MM.1S (cell line): ENCODE results near the gene FHIT.

ENCODE experiments used
- EZH2 ChIP-seq: fragments of 300-600 bp; sonication (generic); optimal IDR thresholded peaks from 2 replicates; pipeline ENCODE3; 2017; ENCODE audit warnings: low read depth, mild to moderate bottlenecking, antibody characterized with exemption, low read length, mixed read lengths
- EZH2phosphoT487 ChIP-seq: fragments of 300-600 bp; sonication (generic); IDR thresholded peaks from 2 replicates; pipeline ENCODE4 v1.6.1; 2018; ENCODE audit warnings: antibody characterized with exemption, low read length
- TF ChIP-seq, protein P1 (sequence below): fragments of 300-600 bp; sonication (generic); IDR thresholded peaks from 2 replicates; pipeline ENCODE4 v1.5.1; 2016; ENCODE audit warnings: antibody characterized with exemption, low read length, mixed read lengths

DNA sequence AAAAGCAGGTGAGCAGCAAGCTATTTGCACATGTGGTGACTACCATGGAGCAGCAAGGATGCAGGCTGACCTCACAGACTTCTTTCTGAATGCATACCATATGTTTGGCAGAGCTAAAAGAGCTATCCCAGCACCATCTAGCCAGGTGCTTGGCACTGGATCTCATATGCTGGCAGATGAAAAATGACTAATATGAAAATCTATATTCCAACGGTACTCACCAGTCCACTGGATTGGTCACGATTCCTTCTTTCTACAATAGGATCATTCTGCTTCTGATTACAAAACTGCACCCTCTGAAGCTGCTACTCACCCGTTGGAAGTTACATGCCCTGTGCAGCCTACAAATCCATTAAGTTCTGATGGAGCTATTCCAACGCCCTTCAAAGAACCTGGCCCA lies 1487.1 kb downstream of the FHIT start:
- TF ChIP-seq, protein P1, sequence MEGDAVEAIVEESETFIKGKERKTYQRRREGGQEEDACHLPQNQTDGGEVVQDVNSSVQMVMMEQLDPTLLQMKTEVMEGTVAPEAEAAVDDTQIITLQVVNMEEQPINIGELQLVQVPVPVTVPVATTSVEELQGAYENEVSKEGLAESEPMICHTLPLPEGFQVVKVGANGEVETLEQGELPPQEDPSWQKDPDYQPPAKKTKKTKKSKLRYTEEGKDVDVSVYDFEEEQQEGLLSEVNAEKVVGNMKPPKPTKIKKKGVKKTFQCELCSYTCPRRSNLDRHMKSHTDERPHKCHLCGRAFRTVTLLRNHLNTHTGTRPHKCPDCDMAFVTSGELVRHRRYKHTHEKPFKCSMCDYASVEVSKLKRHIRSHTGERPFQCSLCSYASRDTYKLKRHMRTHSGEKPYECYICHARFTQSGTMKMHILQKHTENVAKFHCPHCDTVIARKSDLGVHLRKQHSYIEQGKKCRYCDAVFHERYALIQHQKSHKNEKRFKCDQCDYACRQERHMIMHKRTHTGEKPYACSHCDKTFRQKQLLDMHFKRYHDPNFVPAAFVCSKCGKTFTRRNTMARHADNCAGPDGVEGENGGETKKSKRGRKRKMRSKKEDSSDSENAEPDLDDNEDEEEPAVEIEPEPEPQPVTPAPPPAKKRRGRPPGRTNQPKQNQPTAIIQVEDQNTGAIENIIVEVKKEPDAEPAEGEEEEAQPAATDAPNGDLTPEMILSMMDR = no peak
- no peak for TF ChIP-seq EZH2
- no peak for TF ChIP-seq EZH2phosphoT487
